K562 (cell line): Measurements from ENCODE around the gene PLD6. TPM values are rescaled to one million over a fixed set of nuclear protein-coding genes. Genes with fewer than 3 reads are reported as not detected.

Experiments
- ATAC-seq: fragments of 200-7000 bp; cut with Tn5 transposase; 3 replicates; pipeline ENCODE4 v1.9.1; 2020; ENCODE audit warnings: moderate library complexity
- BruUV-seq: library from RNA; stranded (reverse); fragments of 400-500 nt; replicated peaks from 2 replicates; lab custom pipeline; 2021; lab: Mats Ljungman, UMichigan
- CTCF ChIA-PET: fragments of 300-600 bp; formaldehyde crosslinking; extraction: SDS; loops from one replicate; lab custom pipeline; 2021; ENCODE audit warnings: low intra/inter-chr PET ratio; lab: Yijun Ruan, JAX
- POLR2A ChIA-PET: fragments of 300-600, 350-650 bp; sonication (Branson Sonifier 250); formaldehyde crosslinking; extraction: SDS; loops from one replicate; lab custom pipeline; 2021; ENCODE audit warnings: antibody characterized with exemption, inconsistent platforms; lab: Yijun Ruan, JAX
- DNase-seq, 4 experiments: peaks; one replicate each; pipeline versions ENCODE4 v3.0.0 to v3.0.0-alpha.2; 2011 to 2018; ENCODE audit warnings: low spot score in 3 of 4, mixed read lengths in 3 of 4; ENCODE audit errors: extremely low read depth in 1 of 4
- FAIRE-seq: peaks from 2 replicates; lab custom pipeline; 2011; peaks lifted over from hg19 to GRCh38; lab: Jason Lieb, UNC
- H2AFZ ChIP-seq: 2 replicates; pipeline ENCODE4 v1.6.0; 2011; ENCODE audit warnings: low read depth, low read length, control low read depth, inconsistent platforms
- H3K27ac ChIP-seq: fragments of 200-600 bp; 3 replicates; pipeline ENCODE4 v1.8.0; 2011; ENCODE audit warnings: low read depth, mild to moderate bottlenecking, control low read depth, inconsistent platforms, low read length, moderate library complexity, mixed read lengths; ENCODE audit errors: extremely low read depth
- H3K27me3 ChIP-seq, 2 experiments: fragments of 300-600 bp in 1 of 2; 2 replicates in 1 of 2; 3 replicates in 1 of 2; pipeline versions ENCODE4 v1.6.0 to v1.8.0; 2011; ENCODE audit warnings: inconsistent platforms in 2 of 2, low read length in 2 of 2, mild to moderate bottlenecking in 1 of 2, mixed read lengths in 1 of 2, moderate library complexity in 1 of 2; ENCODE audit not compliant: control insufficient read depth in 2 of 2, insufficient read depth in 2 of 2
- H3K36me3 ChIP-seq: fragments of 300-600 bp; 3 replicates; pipeline ENCODE4 v1.8.0; 2011; ENCODE audit warnings: mild to moderate bottlenecking, low read length, inconsistent platforms; ENCODE audit not compliant: control insufficient read depth, insufficient read depth
- H3K4me1 ChIP-seq, 2 experiments: fragments of 200-600 bp in 1 of 2; replicated peaks in 1 of 2; 2 replicates in 1 of 2; 3 replicates in 1 of 2; pipeline versions ENCODE4 v1.5.1 to v1.8.0; 2011; ENCODE audit warnings: inconsistent platforms in 2 of 2, low read length in 2 of 2, mild to moderate bottlenecking in 1 of 2, mixed read lengths in 1 of 2, moderate library complexity in 1 of 2; ENCODE audit not compliant: control insufficient read depth in 2 of 2, insufficient read depth in 2 of 2
- H3K4me2 ChIP-seq: 2 replicates; pipeline ENCODE4 v1.6.1; 2011; ENCODE audit warnings: low read length, control low read depth, inconsistent platforms, mixed read lengths; ENCODE audit not compliant: insufficient read depth
- H3K4me3 ChIP-seq: fragments of 200-600 bp; sonication (generic), shearing (Covaris generic); 2 replicates; pipeline ENCODE4 v1.5.1; 2016; ENCODE audit warnings: control low read depth, inconsistent platforms
- H3K79me2 ChIP-seq: fragments of 200-600 bp; 3 replicates; pipeline ENCODE4 v1.8.0; 2011; ENCODE audit warnings: low read length, inconsistent platforms; ENCODE audit not compliant: control insufficient read depth, insufficient read depth
- H3K9ac ChIP-seq, 2 experiments: 2 replicates each; pipeline versions ENCODE4 v1.6.0 to v1.6.1; 2011; ENCODE audit warnings: low read depth in 2 of 2, low read length in 2 of 2, control low read depth in 1 of 2, inconsistent platforms in 1 of 2, mild to moderate bottlenecking in 1 of 2, mixed read lengths in 1 of 2; ENCODE audit not compliant: insufficient read depth in 1 of 2
- H3K9me1 ChIP-seq: one replicate; pipeline ENCODE4 v1.6.0; 2011; ENCODE audit warnings: inconsistent platforms, mild to moderate bottlenecking, low read length, moderate library complexity; ENCODE audit not compliant: control insufficient read depth, insufficient read depth
- H3K9me3 ChIP-seq: replicated peaks from 2 replicates; pipeline ENCODE4 v1.5.1; 2011; ENCODE audit warnings: low read depth, low read length, inconsistent platforms; ENCODE audit not compliant: control insufficient read depth, insufficient read depth
- H4K20me1 ChIP-seq: replicated peaks from 2 replicates; pipeline ENCODE4 v1.6.1; 2011; ENCODE audit warnings: low read length, inconsistent platforms, mixed read lengths; ENCODE audit not compliant: control insufficient read depth, insufficient read depth
- ARHGAP35 ChIP-seq: fragments of 450-650 bp; IDR thresholded peaks from 2 replicates; pipeline ENCODE4 v1.6.1; 2018; ENCODE audit not compliant: partially characterized antibody
- DLX4 ChIP-seq: fragments of 250-450 bp; sonication (Bioruptor Pico); IDR thresholded peaks from 2 replicates; pipeline ENCODE4 v1.6.1; 2021; ENCODE audit warnings: mild to moderate bottlenecking
- FIP1L1 ChIP-seq: fragments of 200-400 bp; formaldehyde crosslinking; IDR thresholded peaks from 2 replicates; pipeline ENCODE4 v1.6.1; 2018; ENCODE audit warnings: mild to moderate bottlenecking, low read depth, low read length; ENCODE audit not compliant: poor library complexity, severe bottlenecking
- RBM25 ChIP-seq: fragments of 200-400 bp; formaldehyde crosslinking; IDR thresholded peaks from 2 replicates; pipeline ENCODE4 v1.6.1; 2018; ENCODE audit warnings: low read length, low read depth, moderate library complexity; ENCODE audit not compliant: severe bottlenecking
- STAG1 ChIP-seq: sonication (generic); formaldehyde crosslinking; IDR thresholded peaks from 2 replicates; pipeline ENCODE4 v1.5.0; 2020; ENCODE audit warnings: missing genetic modification reagents, borderline replicate concordance
- ZNF655 ChIP-seq: fragments of 250-450 bp; sonication (Bioruptor Pico); IDR thresholded peaks from 2 replicates; pipeline ENCODE4 v1.5.0; 2021
- WGBS: fragments of 100-300 bp; shearing (Covaris generic); methylation state at CpG from one replicate; pipeline ENCODE4 v1.1.6; 2016; ENCODE audit warnings: low coverage, mixed read lengths; ENCODE audit not compliant: insufficient coverage; ENCODE audit errors: missing lambda C conversion rate; 5-methylcytosine and 5-hydroxymethylcytosine counted together
- in situ Hi-C: fragments of 300-500 bp; cut with MboI; formaldehyde crosslinking; loops from 4 replicates; pipeline ENCODE4 v1.15.0; 2018; ENCODE audit warnings: inconsistent platforms, mixed read lengths
- intact Hi-C: fragments of 100-400 bp; cut with micrococcal nuclease; formaldehyde crosslinking; loops from 2 replicates; pipeline ENCODE4 v1.14.2; 2022
- polyA plus RNA-seq, 8 experiments: library from polyadenylated mRNA; depleted of rRNA in 4 of 8; stranded (reverse) in 5 of 8; unstranded in 3 of 8; fragments of >200 nt; fragmentation: Nextera tagmentation in 2 of 8; fragmentation: Illumina TruSeq in 1 of 8; extraction: Ambion mirVana in 2 of 8; extraction: Trizol in 1 of 8; gene quantifications; 2 replicates each; pipeline versions ENCODE4 v1.2.1 to v1.2.3, GENCODE V29; 2011 to 2014; ENCODE audit warnings: inconsistent platforms in 1 of 8, missing spikeins in 1 of 8
- total RNA-seq, 7 experiments: library from RNA; depleted of rRNA in 6 of 7; stranded (reverse); fragments of >200 nt in 6 of 7; fragmentation: Illumina TruSeq in 2 of 7; extraction: Trizol in 2 of 7; gene quantifications; 2 replicates each; pipeline versions ENCODE4 v1.2.1 to v1.2.3, GENCODE V29; 2011 to 2021; ENCODE audit warnings: low replicate concordance in 1 of 7
- TF ChIP-seq, protein P1 (sequence below): IDR thresholded peaks from 3 replicates; pipeline ENCODE4 v1.6.1; 2011; ENCODE audit warnings: borderline replicate concordance, mild to moderate bottlenecking, moderate library complexity; ENCODE audit not compliant: insufficient read length; ENCODE audit errors: extremely low read depth
- TF ChIP-seq, protein P2 (sequence below): sonication (generic); formaldehyde crosslinking; IDR thresholded peaks from 2 replicates; pipeline ENCODE4 v1.8.0; 2022; ENCODE audit warnings: mild to moderate bottlenecking, missing genetic modification reagents

Gene PLD6
- total and polyA plus RNA-seq, 9 of the 15 experiments (the other 6 are each of a cell fraction or from before 2014, with no cell fraction given), result 3.6 to 15.6 (median 10.0) TPM

- TF ChIP-seq STAG1 (no peak), RBM25 (no peak), ARHGAP35 (no peak), ZNF655 (no peak), DLX4 (CRISPR knock-in tag) (no peak), FIP1L1 (no peak)
Observed at GRCh38 chr17:17223736-17224135, 17.6 kb upstream of the PLD6 start (continued).

GRCh38 chr17:17221329-17221728 is 15.2 kb upstream of the PLD6 start:
- 94% methylated on average over 9 of the region's 22 CpGs for WGBS
- ChIA-PET POLR2A (interaction anchor here (0.6 kb wide), 1 partner anchor 9 kb away, joined by 5 read pairs; no protein-coding TSS in a partner anchor), CTCF (no interaction called here)
- H3K79me2 ChIP-seq, result no peaks in the 10 kb centered on the region
- no peaks in the 10 kb centered on the region for H3K27me3 ChIP-seq
- BruUV-seq, result no TSS peak
- no peak overlapping the region for H3K4me2 ChIP-seq
- no peak overlapping the region for H3K27ac ChIP-seq
- no peak overlapping the region for H2AFZ ChIP-seq
- H3K4me1 ChIP-seq, result no peaks in the 10 kb centered on the region; a peak in 2 of 5 replicates
- peaks cover 86% of the 10 kb centered on the region; the same call in 2 of the 3 replicates for H3K36me3 ChIP-seq
- TF ChIP-seq, protein P1, sequence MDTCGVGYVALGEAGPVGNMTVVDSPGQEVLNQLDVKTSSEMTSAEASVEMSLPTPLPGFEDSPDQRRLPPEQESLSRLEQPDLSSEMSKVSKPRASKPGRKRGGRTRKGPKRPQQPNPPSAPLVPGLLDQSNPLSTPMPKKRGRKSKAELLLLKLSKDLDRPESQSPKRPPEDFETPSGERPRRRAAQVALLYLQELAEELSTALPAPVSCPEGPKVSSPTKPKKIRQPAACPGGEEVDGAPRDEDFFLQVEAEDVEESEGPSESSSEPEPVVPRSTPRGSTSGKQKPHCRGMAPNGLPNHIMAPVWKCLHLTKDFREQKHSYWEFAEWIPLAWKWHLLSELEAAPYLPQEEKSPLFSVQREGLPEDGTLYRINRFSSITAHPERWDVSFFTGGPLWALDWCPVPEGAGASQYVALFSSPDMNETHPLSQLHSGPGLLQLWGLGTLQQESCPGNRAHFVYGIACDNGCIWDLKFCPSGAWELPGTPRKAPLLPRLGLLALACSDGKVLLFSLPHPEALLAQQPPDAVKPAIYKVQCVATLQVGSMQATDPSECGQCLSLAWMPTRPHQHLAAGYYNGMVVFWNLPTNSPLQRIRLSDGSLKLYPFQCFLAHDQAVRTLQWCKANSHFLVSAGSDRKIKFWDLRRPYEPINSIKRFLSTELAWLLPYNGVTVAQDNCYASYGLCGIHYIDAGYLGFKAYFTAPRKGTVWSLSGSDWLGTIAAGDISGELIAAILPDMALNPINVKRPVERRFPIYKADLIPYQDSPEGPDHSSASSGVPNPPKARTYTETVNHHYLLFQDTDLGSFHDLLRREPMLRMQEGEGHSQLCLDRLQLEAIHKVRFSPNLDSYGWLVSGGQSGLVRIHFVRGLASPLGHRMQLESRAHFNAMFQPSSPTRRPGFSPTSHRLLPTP, result no peak
- TF ChIP-seq, protein P2, sequence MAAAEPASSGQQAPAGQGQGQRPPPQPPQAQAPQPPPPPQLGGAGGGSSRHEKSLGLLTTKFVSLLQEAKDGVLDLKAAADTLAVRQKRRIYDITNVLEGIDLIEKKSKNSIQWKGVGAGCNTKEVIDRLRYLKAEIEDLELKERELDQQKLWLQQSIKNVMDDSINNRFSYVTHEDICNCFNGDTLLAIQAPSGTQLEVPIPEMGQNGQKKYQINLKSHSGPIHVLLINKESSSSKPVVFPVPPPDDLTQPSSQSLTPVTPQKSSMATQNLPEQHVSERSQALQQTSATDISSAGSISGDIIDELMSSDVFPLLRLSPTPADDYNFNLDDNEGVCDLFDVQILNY (CRISPR knock-in tag), result no peak
- H3K9me1 ChIP-seq, result no peaks in the 10 kb centered on the region
- in situ Hi-C loops (no loop called here), intact Hi-C loops (no loop called here)
- FAIRE-seq (no peak), DNase-seq (no peak), ATAC-seq (no peak)
- H3K9me3 ChIP-seq, result no peaks in the 10 kb centered on the region
- H3K9ac ChIP-seq, result no peak overlapping the region
- no peak overlapping the region for H3K4me3 ChIP-seq
- H4K20me1 ChIP-seq, result no peaks in the 10 kb centered on the region; the same call in 1 of the 2 replicates
